GM19043 (cell line): ENCODE data around the gene LILRA5.
"Not testable (repeated sequence)": the region's sequence is repeated elsewhere in the genome, so short reads cannot be mapped to it uniquely, and the experiment has no call there.

Source experiments
- ATAC-seq: cut with Tn5 transposase; IDR thresholded peaks from one replicate; pipeline ENCODE4 v1.9.1; 2021; ENCODE audit warnings: low read depth; ENCODE audit not compliant: unreplicated experiment

The LILRA5 gene

GRCh38 chr19:54278056-54278455 is 34.9 kb downstream of the LILRA5 start:
- not testable (repeated sequence) for ATAC-seq

GRCh38 chr19:54277111-54277615 is 35.8 kb downstream of the LILRA5 start:
- ATAC-seq, result not testable (repeated sequence)

DNA sequence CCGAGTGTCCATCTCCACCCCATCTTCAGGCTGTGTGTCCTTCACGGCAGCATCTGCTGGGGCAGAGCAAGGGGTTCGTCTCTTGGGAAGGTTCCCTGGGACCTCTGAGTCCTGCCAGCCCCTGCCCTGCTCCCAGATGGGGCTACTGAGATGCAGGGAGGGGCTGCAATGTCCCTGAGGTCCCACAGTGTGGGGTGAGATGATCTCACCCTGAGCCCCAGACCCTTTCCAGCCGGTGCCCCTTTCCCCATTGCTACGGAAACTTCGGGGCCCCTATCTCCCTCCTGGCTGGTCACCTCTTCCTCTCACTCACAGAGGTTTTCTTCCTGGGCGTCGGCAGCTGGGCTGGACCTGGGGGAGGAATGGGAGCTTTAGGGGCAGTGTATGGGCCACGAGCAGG is 37.0 kb downstream of the LILRA5 start:
- ATAC-seq, result no peak

GRCh38 chr19:54274516-54274915 is 38.5 kb downstream of the LILRA5 start:
- not testable (repeated sequence) for ATAC-seq

- no peak for ATAC-seq
Observed at GRCh38 chr19:54273821-54274220, 39.1 kb downstream of the LILRA5 start.

GRCh38 chr19:54272181-54272580 is 40.8 kb downstream of the LILRA5 start:
- ATAC-seq, result not testable (repeated sequence)

- not testable (repeated sequence) for ATAC-seq
Observed at GRCh38 chr19:54271587-54271986, 41.4 kb downstream of the LILRA5 start.

GRCh38 chr19:54271106-54271505 is 41.9 kb downstream of the LILRA5 start:
- ATAC-seq, result no peak

DNA sequence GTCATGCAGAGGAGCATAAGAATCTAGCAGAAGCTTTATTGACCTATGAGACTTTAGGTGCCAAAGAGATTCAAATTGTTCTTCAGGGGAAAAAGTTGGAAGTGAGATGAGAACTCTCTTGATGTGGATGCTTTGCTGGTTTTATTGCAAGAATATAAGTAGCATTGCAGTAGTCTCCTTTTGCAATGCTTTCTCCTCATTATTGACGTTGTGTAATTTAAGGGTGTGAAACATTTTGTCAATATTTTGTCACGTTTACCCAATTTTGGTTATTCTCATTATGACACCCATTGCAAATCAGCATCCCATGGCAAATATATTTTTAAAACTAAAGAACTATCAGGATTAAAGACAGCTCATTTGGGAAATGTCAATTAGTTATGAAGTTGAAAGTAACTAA is 44.0 kb downstream of the LILRA5 start:
- ATAC-seq, result no peak

DNA sequence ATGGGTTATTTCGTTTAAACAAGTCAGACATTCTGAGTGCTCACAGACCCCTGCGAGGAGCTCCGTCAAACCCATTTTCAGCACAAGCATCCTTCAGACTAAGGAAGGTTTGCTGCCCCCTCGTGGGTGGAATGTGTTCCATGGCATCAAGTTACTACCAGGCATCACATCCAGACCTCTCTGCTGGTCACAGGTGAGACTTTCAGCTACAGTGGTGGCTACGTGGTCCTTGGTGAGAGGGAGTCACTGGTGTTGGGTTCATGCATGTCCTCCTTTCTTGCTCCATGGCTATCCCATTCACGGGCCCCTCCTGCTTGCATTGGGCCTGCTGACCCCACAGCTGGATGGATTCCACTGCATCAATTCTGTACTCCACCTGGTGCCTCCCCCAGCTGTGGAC is 46.8 kb downstream of the LILRA5 start:
- ATAC-seq, result no peak

DNA sequence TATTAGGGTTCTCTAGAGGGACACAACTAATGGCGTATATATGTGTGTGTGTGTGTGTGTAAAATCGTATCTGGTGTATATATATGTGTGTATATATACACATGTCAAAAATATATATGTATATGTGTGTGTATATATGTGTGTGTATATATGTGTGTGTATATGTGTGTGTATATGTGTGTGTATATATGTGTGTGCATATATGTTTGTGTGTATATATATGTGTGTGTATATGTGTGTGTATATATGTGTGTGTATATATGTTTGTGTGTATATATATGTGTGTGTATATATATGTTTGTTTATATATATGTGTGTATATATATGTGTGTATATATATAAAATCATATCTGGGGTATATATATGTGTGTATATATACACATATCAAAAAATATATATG is 50.5 kb downstream of the LILRA5 start:
- ATAC-seq, result no peak

GRCh38 chr19:54262066-54262465 is 50.9 kb downstream of the LILRA5 start:
- no peak for ATAC-seq

- no peak for ATAC-seq
Observed at GRCh38 chr19:54257116-54257480, 55.9 kb downstream of the LILRA5 start, which contains the start of gene LILRB5. Gene LILRB5 (minus strand): TSS chr19:54257273. CDS start chr19:54257193, 80 bp downstream.
